Measurements from ENCODE around the gene XPO1. TPM values are rescaled to one million over a fixed set of nuclear protein-coding genes. Genes with fewer than 3 reads are reported as not detected.
"Not testable (repeated sequence)": the region's sequence is repeated elsewhere in the genome, so short reads cannot be mapped to it uniquely, and the experiment has no call there.

Gene XPO1
- total and polyA plus RNA-seq, 2 of the 4 experiments (the other 2 are of a cell fraction), result 78.5 to 104 TPM

DNA sequence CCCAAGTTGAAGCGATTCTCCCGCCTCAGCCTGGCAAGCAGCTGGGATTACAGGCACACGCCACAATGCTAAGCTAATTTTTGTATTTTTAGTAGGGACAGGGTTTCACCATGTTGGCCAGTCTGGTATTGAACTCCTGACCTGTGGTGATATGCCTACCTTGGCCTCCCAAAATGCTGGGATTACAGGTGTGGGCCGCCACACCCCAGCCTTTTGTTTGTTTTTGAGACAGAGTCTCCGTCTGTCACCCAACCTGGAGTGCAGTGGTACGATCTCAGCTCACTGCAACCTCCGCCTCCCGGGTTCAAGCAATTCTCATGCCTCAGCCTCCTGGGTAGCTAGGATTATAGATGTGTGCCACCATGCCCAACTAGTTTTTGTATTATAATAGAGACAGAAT, 83.2 kb downstream of the XPO1 start:
- BruUV-seq (replicated peaks); H2BK15ac ChIP-seq (ENCODE audit: low read depth, low read length); H3K9me1 ChIP-seq (ENCODE audit: insufficient read depth, low read length); intact Hi-C loops (cut with micrococcal nuclease); H2AK9ac ChIP-seq (replicated peaks; ENCODE audit: low read depth, low read length, poor library complexity); H3K9me3 ChIP-seq (ENCODE audit: control insufficient read depth, insufficient read depth, low read length); H3K56ac ChIP-seq (ENCODE audit: extremely low read depth, insufficient read depth, low read length); H2BK5ac ChIP-seq (ENCODE audit: low read depth, low read length, poor library complexity, severe bottlenecking); H2AFZ ChIP-seq (replicated peaks; ENCODE audit: low read length, poor library complexity); H3K9ac ChIP-seq (ENCODE audit: low read depth, low read length); H3K27me3 ChIP-seq (ENCODE audit: control insufficient read depth, insufficient read depth, low read length); CTCF ChIA-PET; H3K27ac ChIP-seq (ENCODE audit: insufficient read depth, low read length); H3K14ac ChIP-seq (replicated peaks; ENCODE audit: low read depth, low read length); H3K4me2 ChIP-seq (ENCODE audit: low read depth, low read length); in situ Hi-C loops (cut with MboI; ENCODE audit: low sequenced_read_pairs); H3K23ac ChIP-seq (ENCODE audit: low read depth, low read length); H3K36me3 ChIP-seq (ENCODE audit: control insufficient read depth, insufficient read depth, low read length); H2BK20ac ChIP-seq (ENCODE audit: low read depth, low read length); ATAC-seq (ENCODE audit: low read depth); POLR2A ChIA-PET (ENCODE audit: unreplicated experiment); H3K4me3 ChIP-seq (ENCODE audit: insufficient read depth, low read depth, low read length); H3K18ac ChIP-seq (ENCODE audit: low read depth, low read length); dilution Hi-C loops (cut with HindIII; ENCODE audit: low sequenced_read_pairs, unreplicated experiment); H4K91ac ChIP-seq (ENCODE audit: insufficient read depth, low read depth, low read length); H3K4ac ChIP-seq (ENCODE audit: low read depth, low read length); H3K4me1 ChIP-seq (ENCODE audit: control insufficient read depth, insufficient read depth, low read length); H2AK5ac ChIP-seq (ENCODE audit: low read depth, low read length); H4K8ac ChIP-seq (ENCODE audit: low read depth in 2 of 2, low read length in 2 of 2); H4K5ac ChIP-seq (ENCODE audit: low read depth, low read length); DNase-seq; H2BK120ac ChIP-seq (ENCODE audit: low read depth, low read length): not testable (repeated sequence)
- Histone ChIP-seq H4K20me1 (ENCODE audit: insufficient read depth, low read length) (peaks cover 71% of the 10 kb centered on the region), H3K79me1 (ENCODE audit: low read depth in 1 of 2, low read length in 2 of 2) (peaks cover 18 to 63% of the 10 kb centered on the region in 2 experiments; a peak in 3 of 4 replicates)
- no CpG with 5 or more reads among the region's 8 CpGs for WGBS, 2 experiments (ENCODE audit: extremely low coverage in 2 of 2, insufficient read length in 1 of 2)
